Prostate gland (tissue), 2 donors: ENCODE measurements around the gene TRIP6. TPM values are rescaled to one million over a fixed set of nuclear protein-coding genes. Genes with fewer than 3 reads are reported as not detected.

Source experiments
- DNase-seq: peaks from one replicate; pipeline ENCODE4 v3.0.0-alpha.2; 2019; ENCODE audit warnings: low spot score
- H3K27ac ChIP-seq, 2 donors: fragments of 200-600 bp; sonication (generic); 2 replicates each; pipeline ENCODE4 v1.5.1; 2017 to 2019
- H3K27me3 ChIP-seq: fragments of 200-600 bp; sonication (generic); replicated peaks from 2 replicates; pipeline ENCODE4 v1.5.1; 2019; ENCODE audit not compliant: insufficient read depth
- H3K36me3 ChIP-seq, 2 donors: fragments of 200-600 bp; sonication (generic); 1 replicate in 1 of 2; 2 replicates in 1 of 2; pipeline versions ENCODE4 v1.5.1 to v1.8.1; 2017 to 2019
- H3K4me1 ChIP-seq: fragments of 200-600 bp; sonication (generic); replicated peaks from 2 replicates; pipeline ENCODE4 v1.5.1; 2019
- H3K4me3 ChIP-seq, 2 donors: fragments of 200-600 bp; sonication (generic); 2 replicates each; pipeline ENCODE4 v1.5.1; 2017 to 2019
- H3K9me3 ChIP-seq: fragments of 200-600 bp; sonication (generic); 2 replicates; pipeline ENCODE4 v1.5.1; 2017
- CTCF ChIP-seq, 4 experiments: fragments of 200-600 bp in 2 of 4; fragments of 450-650 bp in 2 of 4; sonication (generic) in 2 of 4; IDR thresholded peaks; 1 replicate in 3 of 4; 2 replicates in 1 of 4; pipeline ENCODE4 v1.5.1; 2016 to 2019; ENCODE audit warnings: antibody characterized with exemption in 4 of 4, mild to moderate bottlenecking in 2 of 4, moderate library complexity in 2 of 4
- POLR2A ChIP-seq: fragments of 450-650 bp; IDR thresholded peaks from one replicate; pipeline ENCODE4 v1.6.1; 2016; ENCODE audit warnings: antibody characterized with exemption, mild to moderate bottlenecking
- POLR2AphosphoS5 ChIP-seq: sonication (generic); formaldehyde crosslinking; IDR thresholded peaks from one replicate; pipeline ENCODE4 v1.6.1; 2017; ENCODE audit warnings: antibody characterized with exemption
- WGBS: methylation state at CpG from one replicate; pipeline ENCODE4 v1.1.5; 2018; 5-methylcytosine and 5-hydroxymethylcytosine counted together
- intact Hi-C: fragments of 100-400 bp; cut with DNase I; formaldehyde crosslinking; loops from one replicate; pipeline ENCODE4 v1.14.2; 2022
- total RNA-seq, 2 donors: library from RNA; depleted of rRNA; stranded (reverse); fragments of >200 nt; gene quantifications; one replicate each; pipeline ENCODE4 v1.1.0, GENCODE V29; 2016

TRIP6 gene
- total RNA-seq, 2 donors from 2014 or later: 65.9 to 113 TPM

DNA sequence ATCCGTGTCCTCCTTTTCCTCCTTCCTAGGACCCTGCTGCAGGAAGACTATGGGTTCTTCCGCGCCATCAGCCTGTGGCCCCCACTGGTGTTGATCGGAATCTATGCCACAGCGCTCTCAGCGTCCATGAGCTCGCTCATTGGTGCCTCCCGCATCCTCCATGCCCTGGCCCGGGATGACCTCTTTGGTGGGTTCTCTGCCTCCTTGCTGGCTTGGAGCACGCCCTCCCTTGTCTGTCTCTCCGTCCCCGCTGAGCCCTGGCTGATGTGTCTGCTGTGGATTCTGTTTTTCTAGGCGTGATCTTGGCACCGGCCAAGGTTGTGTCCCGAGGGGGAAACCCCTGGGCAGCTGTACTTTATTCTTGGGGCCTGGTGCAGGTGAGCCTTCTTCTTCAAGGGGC, 7.3 kb upstream of the TRIP6 start:
- Histone ChIP-seq H3K4me1 (no peaks in the 10 kb centered on the region), H3K36me3 (no peaks in the 10 kb centered on the region), H3K4me3 (no peak overlapping the region), H3K9me3 (no peaks in the 10 kb centered on the region), H3K27me3 (no peaks in the 10 kb centered on the region), H3K27ac (no peak overlapping the region)
- WGBS: 85% methylated on average over 15 of the region's 15 CpGs
- DNase-seq: no peak
- no peak for TF ChIP-seq CTCF (IDR thresholded peaks at IDR 0.05)
- no peak for TF ChIP-seq POLR2AphosphoS5
- no peak for TF ChIP-seq POLR2A
- intact Hi-C loops: no loop called here

DNA sequence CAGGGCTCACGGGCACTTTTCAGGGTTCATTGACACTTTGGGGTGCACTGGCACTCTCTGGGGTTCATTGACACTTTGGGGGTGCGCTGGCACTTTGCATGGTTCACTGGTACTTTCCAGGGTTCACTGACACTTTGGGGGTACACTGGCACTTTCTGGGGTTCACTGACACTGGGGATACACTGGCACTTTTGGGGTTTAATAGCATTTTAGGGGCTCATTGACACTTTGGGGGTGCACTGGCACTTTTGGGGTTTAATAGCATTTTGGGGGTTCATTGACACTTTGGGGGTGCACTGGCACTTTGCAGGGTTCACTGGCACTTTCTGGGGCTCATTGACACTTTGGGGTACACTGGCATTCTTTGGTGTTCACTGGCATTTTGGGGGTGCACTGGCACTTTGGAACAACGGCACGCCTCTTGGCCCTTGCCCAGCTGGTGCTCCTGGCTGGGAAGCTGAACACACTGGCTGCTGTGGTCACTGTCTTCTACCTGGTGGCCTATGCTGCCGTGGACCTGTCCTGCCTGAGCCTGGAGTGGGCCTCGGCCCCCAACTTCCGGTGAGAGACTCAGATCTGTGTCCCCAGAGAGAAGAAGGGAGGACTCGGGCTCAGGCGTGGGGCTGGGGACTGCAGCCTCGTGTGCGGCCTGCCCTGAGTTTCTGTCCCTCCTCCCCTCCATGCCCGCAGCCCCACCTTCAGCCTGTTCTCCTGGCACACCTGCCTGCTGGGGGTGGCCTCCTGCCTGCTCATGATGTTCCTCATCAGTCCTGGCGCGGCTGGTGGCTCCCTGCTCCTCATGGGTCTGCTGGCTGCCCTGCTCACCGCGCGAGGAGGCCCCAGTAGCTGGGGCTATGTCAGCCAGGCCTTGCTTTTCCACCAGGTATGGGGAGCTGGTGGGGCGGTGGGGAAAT, 6.2 kb upstream of the TRIP6 start:
- DNase-seq: no peak
- no peaks in the 10 kb centered on the region for H3K27me3 ChIP-seq
- no peaks in the 10 kb centered on the region for H3K9me3 ChIP-seq
- no peak overlapping the region for H3K4me3 ChIP-seq
- intact Hi-C loops: no loop called here
- H3K4me1 ChIP-seq: peaks cover 5% of the 10 kb centered on the region
- no peak overlapping the region for H3K27ac ChIP-seq
- H3K36me3 ChIP-seq: no peaks in the 10 kb centered on the region
- 88% methylated on average over 18 of the region's 18 CpGs for WGBS
- no peak for TF ChIP-seq POLR2AphosphoS5
- no peak for TF ChIP-seq POLR2A
- TF ChIP-seq CTCF (IDR thresholded peaks at IDR 0.05): no peak

GRCh38 chr7:100861616-100861985, 5.6 kb upstream of the TRIP6 start:
- peaks cover 11% of the 10 kb centered on the region for H3K4me1 ChIP-seq
- H3K36me3 ChIP-seq: no peaks in the 10 kb centered on the region
- H3K9me3 ChIP-seq: no peaks in the 10 kb centered on the region
- 90% methylated on average over 14 of the region's 14 CpGs for WGBS
- H3K4me3 ChIP-seq: no peak overlapping the region
- no peaks in the 10 kb centered on the region for H3K27me3 ChIP-seq
- intact Hi-C loops: no loop called here
- H3K27ac ChIP-seq: no peak overlapping the region
- no peak for DNase-seq
- TF ChIP-seq POLR2A: no peak
- no peak for TF ChIP-seq CTCF (IDR thresholded peaks at IDR 0.05)
- TF ChIP-seq POLR2AphosphoS5: no peak

DNA sequence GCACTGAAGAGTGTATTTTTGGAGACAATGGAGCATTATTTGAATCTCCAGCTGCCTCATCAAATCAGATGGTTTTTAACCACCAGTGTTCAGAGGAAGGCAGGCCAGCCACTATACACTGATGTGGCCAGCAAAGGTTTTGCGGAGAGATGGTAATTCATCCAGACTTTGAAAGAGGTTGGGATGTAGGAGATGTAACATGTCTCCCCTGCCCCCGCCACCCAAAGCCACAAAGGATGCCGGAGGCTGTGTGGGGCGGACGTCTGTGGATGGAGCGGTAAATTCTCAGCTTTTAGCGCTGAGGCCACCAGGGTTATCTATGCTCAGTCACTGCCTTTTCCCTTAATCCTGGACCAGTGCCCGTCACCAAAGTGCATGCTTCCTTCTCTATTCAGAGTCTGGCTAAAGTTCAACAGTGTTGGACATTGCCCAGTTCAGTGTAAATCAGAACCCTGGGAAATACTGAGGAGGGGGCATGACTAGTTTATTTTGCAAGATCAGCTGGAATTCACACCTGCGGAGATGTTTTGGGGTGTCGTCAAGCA, 3.7 kb upstream of the TRIP6 start:
- WGBS: 79% methylated on average over 10 of the region's 10 CpGs
- intact Hi-C loops: no loop called here
- no peaks in the 10 kb centered on the region for H3K36me3 ChIP-seq
- no peaks in the 10 kb centered on the region for H3K9me3 ChIP-seq
- no peak overlapping the region for H3K4me3 ChIP-seq
- no peak for TF ChIP-seq CTCF (IDR thresholded peaks at IDR 0.05)
- no peak for TF ChIP-seq POLR2A
- no peak for TF ChIP-seq POLR2AphosphoS5
- H3K4me1 ChIP-seq: peaks cover 16% of the 10 kb centered on the region
- H3K27me3 ChIP-seq: no peaks in the 10 kb centered on the region
- DNase-seq: no peak
- H3K27ac ChIP-seq: no peak overlapping the region
